DMS 273 (cell line): ENCODE results near the gene PDZD2.

Experiments
- DNase-seq: peaks from one replicate; lab custom pipeline; 2025; ENCODE audit not compliant: unreplicated experiment; lab: John Stamatoyannopoulos, UW

PDZD2 gene

DNA sequence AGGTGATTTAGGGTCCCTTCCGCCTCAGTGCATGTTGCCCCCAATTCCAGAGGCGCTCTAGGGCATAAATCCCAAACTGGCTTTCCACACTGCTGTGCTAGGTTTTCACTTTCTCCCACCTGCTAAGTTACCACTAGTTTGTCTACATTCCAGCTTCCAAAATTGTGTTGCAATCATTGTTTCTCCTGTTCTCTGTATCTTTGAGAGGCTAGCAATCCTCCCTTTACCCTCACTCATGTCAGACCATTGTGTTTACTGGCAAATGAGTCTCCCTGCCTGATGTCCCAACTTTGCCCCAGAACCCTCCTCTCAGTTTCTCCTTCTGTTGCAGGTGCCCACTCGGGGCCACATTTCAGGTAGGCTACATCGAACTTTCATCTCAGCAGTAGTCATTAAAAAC lies 221.3 kb downstream of the PDZD2 start:
- no peak for DNase-seq

DNA sequence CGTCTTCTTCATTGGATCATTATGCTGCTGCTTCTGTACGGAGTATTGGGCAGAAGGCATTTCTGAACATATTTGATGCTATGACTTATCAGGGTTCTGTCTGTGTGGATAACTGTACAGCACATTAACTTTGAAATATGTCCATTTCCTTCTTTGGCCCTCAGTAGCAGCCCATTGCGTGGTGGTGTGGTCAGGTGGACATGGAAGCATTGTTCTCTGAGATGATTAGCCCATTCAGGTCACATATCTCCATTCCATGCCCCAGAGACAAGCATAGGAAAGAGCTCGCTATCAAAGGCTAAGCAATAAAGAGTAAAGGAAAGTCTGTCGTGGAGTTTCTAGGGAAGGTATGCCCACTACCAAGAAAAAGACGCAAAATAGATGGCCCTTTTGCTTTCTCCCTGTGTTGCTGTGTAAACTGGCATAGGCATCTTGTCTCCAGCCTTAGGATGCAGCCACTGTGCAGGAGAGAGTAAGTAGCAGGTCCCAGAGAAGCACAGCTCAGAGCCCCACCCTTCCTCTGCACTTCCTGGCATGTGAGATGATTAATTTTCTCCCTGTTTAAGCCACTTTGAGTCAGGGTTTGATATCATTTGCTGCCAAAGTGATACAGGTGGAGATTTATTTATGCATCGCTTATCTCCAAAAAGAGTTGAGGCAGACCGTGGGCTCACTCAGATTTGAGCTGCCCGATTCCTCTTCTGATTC lies 221.9 kb downstream of the PDZD2 start:
- no peak for DNase-seq

- no peak for DNase-seq
Measured at GRCh38 chr5:31861601-31862000, 222.7 kb downstream of the PDZD2 start.

GRCh38 chr5:31863991-31864411 lies 225.1 kb downstream of the PDZD2 start:
- peak; percentile 43 for DNase-seq

GRCh38 chr5:31866166-31866565 lies 227.2 kb downstream of the PDZD2 start:
- no peak for DNase-seq

GRCh38 chr5:31867219-31867618 lies 228.3 kb downstream of the PDZD2 start:
- no peak for DNase-seq

- no peak for DNase-seq
Measured at GRCh38 chr5:31880449-31880848, 241.5 kb downstream of the PDZD2 start.

- no peak for DNase-seq
Measured at GRCh38 chr5:31884896-31885295, 246.0 kb downstream of the PDZD2 start.

DNA sequence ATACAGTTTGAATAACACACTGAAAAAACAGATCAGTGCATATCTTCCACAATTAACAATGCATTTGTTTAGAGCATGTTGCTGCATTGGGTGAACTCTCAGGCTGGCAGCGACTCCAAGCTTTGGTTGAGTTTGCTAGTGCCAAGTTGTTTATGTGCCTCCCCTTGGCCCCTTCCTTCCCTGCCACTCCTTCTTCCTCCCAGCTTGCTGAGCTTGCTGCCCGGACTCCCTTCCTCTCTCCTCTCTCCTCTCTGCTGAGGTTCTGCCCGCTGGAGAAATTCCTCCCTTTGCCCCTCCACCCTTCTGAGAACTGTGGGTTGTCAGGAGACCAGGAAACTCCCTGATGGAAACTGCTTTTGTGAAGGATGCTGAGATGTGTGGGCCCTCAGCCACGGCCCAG lies 247.3 kb downstream of the PDZD2 start:
- no peak for DNase-seq

DNA sequence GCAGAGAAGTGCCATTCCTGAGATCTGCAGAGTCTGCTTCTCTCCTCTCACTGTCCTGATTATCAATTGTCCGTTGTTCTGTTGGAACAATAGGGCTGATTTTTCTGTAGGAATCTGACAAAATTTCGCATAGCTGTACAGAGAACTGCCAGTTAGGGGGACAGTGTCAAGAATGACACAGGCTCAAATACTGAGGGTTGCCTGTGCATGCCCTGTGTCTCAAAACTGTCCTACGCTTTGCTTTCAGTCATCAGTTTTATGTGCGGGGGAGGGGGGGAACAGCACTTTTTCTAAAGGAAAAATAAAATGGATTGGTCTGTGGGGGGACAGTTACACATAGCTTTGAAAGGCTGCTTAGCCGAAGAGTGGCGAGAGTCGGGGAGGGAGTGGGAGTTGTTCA lies 248.6 kb downstream of the PDZD2 start:
- no peak for DNase-seq

DNA sequence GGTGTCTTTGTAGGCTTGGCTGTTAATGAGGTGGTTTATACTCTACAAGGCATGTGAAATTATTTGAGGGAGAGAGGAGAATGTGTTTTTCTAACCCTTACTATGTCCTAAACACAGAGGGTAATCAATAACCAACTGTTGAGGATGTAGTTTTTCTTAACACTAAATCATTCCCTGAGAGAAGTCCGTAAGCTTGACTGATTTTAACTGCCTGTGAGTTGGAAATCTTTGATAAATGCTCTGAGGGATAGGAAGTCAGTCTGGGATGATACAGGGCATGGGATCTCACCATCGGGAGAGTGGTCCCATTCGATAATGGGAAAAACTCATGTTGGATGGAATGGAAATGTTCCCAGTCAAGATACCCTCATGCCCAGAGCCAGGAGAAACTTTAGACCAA lies 249.6 kb downstream of the PDZD2 start:
- no peak for DNase-seq

- DNase-seq, result no peak
Measured at GRCh38 chr5:31889001-31889561, 250.2 kb downstream of the PDZD2 start.

DNA sequence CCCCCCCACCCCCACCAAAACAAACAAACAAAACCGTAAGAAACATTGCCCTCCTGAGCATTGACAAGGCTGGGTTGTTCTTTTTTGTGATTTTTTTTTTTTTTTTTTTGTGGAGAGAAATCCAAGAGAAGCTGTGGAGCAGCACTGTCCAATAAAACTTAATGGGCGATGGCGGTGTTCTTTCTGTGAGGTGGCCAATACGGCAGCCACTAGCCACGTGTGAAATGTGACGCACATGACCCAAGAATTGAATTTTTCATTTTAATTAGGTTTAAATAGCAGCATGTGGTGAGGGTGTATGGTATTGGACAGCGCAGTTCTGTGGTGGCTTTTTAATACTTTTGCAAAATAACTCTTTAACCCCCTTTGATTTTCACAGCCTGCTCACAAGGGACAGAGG lies 251.1 kb downstream of the PDZD2 start:
- no peak for DNase-seq

GRCh38 chr5:31894141-31894540 lies 255.2 kb downstream of the PDZD2 start:
- DNase-seq, result peak; percentile 6

DNA sequence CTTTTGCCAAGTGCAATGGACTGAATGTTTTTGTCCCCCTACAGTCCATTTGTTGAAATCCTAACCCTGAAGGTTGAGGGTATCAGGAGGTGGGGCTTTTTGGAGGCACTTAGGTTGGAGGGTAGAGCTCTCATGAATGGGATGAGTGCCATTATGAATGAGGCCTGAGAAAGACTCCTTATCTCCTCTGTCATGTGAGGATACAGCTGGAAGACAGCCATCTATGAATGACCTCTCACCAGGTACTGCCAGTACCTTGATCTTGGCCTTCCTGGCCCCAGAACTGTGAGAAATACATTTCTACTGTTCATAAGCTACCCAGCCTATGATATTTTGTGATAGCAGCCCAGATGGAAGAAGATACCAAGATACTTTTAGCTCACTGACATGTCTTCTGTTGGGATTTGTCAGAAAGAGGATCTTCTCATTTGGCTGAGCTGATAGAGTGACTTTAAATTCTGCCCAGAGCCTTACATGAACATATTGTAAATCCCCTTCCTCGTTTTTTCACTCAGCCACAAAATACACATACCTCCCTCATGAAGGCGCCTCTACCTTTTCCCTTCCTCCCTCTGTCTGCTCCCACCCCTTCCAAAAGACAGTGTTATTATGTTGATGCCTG lies 256.4 kb downstream of the PDZD2 start:
- DNase-seq, result no peak

GRCh38 chr5:31898036-31898632 lies 259.2 kb downstream of the PDZD2 start:
- no peak for DNase-seq

GRCh38 chr5:31900296-31900865 lies 261.4 kb downstream of the PDZD2 start:
- DNase-seq, result no peak

DNA sequence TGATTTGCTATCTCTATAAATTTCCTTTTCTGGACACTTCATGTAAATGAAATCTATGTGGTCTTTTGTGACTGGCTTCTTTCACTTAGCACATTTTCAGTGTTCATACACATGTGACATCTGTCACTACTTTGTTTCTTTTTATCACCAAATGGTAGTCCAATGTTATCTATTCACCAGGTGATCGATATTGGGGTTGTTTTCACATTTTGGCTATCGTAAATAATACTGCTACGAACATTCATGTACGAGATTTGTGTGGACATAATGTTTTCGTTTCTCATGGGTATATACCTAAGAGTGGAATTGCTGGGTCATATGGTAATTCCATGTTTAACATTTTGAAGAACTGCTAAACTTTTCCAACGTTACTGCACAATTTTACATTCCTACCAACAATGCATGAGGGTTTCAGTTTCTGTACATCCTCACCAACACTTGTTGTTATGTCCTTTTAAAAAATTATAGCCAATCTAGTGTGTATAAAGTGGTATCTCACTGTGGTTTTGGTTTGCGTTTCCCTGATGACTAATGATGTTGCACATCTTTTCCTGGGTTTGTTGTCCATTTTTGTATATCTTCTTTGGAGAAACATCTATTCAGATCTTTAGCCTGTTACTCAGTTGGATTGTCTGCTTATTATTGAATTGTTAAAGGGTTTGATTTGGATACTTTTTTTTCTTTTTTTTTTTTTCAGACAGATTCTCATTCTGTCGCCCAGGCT lies 263.0 kb downstream of the PDZD2 start:
- no peak for DNase-seq

DNA sequence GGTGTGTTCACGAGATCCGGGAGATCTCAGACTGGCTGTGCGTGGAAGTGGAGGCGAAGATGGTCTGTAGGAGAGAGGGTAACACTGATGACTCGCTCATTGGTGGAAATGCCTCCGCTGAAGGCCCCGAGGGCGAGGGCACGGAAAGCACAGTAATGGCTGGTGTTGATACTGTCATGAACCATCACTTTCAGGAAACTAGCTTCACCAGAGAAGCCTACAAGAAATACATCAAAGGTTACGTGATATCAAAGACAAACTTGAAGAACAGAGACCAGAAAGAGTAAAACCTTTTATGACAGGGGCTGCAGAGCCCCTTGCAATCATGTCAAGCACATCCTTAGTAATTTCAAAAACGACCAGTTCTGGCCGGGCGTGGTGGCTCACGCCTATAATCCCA lies 269.5 kb downstream of the PDZD2 start:
- DNase-seq, result no peak

- no peak for DNase-seq
Measured at GRCh38 chr5:31909073-31909472, 270.1 kb downstream of the PDZD2 start.
